Retinal pigment epithelial cell (primary cell): ENCODE results near the gene MRPS10.

Experiments used
- DNase-seq: peaks from one replicate; pipeline ENCODE4 v3.0.0-alpha.2; 2010; ENCODE audit warnings: low read depth
- H3K4me3 ChIP-seq: 2 replicates; pipeline ENCODE4 v1.5.1; 2011; ENCODE audit warnings: mild to moderate bottlenecking, low read length, control low read depth, moderate library complexity
- TF ChIP-seq, protein P1 (sequence below): conservative IDR thresholded peaks from 2 replicates; pipeline ENCODE4 v1.5.1; 2011; ENCODE audit warnings: low read depth, low read length, control low read depth, inconsistent platforms

MRPS10 gene

DNA sequence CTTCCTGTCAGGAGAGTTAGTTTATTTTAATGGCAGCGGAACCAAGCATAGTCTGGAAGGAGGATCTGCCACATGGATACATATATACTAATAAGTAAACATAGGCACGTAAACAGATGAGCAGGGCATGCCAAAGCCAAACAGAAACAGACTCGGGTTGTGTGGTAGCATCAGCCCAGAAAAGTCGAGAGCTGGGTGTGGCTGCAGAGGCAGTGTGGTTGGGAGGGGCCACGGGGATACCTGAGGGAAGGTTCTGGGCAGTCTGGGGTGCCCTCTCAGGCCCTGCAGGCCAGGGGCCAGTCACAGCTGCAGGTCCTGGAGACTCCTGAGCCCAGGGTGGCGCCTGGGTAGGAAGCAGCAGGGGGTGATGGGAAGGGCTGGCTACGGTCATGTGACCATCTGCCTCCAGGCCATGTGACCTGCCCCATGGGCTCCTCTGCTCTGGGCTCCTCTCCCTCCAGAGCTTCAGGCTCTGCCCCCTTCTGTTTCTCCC is 42.8 kb upstream of the MRPS10 start:
- H3K4me3 ChIP-seq, result no peak overlapping the region
- DNase-seq, result no peak
- TF ChIP-seq, protein P1, sequence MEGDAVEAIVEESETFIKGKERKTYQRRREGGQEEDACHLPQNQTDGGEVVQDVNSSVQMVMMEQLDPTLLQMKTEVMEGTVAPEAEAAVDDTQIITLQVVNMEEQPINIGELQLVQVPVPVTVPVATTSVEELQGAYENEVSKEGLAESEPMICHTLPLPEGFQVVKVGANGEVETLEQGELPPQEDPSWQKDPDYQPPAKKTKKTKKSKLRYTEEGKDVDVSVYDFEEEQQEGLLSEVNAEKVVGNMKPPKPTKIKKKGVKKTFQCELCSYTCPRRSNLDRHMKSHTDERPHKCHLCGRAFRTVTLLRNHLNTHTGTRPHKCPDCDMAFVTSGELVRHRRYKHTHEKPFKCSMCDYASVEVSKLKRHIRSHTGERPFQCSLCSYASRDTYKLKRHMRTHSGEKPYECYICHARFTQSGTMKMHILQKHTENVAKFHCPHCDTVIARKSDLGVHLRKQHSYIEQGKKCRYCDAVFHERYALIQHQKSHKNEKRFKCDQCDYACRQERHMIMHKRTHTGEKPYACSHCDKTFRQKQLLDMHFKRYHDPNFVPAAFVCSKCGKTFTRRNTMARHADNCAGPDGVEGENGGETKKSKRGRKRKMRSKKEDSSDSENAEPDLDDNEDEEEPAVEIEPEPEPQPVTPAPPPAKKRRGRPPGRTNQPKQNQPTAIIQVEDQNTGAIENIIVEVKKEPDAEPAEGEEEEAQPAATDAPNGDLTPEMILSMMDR, result peak; percentile 14

DNA sequence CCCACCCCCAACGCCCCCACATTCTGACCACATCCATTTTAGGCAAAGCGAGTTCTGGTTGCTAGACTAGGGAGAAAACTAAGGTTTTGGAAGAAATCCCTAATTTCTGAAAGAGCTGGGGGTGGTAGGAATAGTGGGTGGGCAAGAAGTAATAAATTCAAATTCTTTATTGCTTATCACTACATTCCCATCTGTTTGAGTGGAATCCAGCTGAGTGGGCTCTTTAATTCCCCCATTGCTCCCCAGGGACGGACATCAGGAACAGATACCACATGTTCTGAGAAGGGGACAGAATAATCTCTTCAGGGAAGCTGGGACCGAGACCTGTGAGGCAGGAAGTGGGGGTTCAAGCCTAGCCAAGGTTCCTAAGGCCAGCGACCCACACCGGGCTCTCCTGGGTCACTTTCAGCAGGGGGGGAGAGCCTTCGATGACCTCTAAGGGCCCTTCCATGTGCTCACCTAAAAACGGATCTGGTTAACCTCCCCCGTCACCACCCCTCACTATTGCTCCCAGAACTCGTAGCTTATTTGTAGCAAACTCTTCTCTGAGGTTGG is 42.3 kb upstream of the MRPS10 start:
- DNase-seq, result no peak
- no peak overlapping the region for H3K4me3 ChIP-seq
- TF ChIP-seq, protein P1, result no peak

DNA sequence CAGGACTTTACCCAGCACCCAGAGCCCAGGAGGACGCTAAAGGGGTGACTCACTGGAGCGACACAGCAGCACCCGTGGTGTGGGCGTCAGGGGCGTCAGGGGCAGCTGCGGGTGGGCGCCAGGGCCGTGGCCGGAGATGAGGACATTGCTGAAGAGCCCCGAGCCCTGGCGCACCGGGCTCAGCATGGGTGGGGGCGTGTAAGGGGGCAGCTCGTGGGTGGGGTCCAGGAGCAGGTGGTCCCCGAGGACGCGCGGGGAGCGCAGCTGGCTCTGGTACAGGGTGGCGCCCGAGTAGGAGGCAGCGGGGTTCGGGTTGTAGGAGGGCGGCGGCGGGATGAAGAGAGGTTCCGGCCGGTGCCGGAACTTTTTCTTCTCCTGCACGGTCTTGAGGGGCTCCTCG is 41.6 kb upstream of the MRPS10 start:
- TF ChIP-seq, protein P1, result no peak
- H3K4me3 ChIP-seq, result no peak overlapping the region
- no peak for DNase-seq

DNA sequence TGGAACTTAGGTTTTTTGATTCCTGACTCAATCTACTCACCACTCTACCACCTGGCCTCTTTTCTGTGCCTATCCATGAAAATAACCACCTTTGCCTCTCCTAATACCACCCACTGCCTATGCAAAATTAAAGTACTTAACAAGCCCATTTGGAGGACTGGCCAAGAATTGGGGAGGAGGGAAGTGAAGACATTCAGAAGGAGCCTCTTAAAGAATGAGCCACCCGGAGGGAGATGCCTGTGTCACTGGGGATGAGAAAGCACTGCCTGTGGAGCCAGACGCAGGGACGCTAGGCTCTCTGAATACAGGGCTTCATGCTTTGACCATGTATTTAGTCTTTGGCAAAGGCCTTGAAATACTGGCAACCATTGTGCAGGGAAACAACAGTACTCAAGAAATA is 40.0 kb upstream of the MRPS10 start:
- no peak overlapping the region for H3K4me3 ChIP-seq
- TF ChIP-seq, protein P1, result no peak
- DNase-seq, result no peak

DNA sequence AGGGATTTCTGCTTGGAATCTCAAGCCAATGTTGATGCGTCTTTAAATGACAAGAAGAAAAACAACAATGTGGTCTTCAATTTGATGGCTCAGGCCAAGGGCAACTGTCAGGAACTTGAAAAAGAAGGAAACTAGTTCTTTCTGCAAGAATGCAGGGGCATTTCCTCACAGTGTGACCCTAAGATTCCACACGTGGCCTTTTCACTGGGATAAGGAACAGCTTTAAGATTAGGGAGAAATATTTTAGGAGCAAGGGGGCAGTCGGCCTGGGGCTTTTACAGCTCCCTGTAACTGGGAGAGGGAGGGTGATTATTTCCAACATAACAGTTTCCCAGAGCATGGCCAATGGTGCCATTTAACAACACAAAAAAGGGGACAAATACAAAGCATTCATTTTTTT is 39.4 kb upstream of the MRPS10 start:
- DNase-seq, result no peak
- H3K4me3 ChIP-seq, result no peak overlapping the region
- TF ChIP-seq, protein P1, result no peak

DNA sequence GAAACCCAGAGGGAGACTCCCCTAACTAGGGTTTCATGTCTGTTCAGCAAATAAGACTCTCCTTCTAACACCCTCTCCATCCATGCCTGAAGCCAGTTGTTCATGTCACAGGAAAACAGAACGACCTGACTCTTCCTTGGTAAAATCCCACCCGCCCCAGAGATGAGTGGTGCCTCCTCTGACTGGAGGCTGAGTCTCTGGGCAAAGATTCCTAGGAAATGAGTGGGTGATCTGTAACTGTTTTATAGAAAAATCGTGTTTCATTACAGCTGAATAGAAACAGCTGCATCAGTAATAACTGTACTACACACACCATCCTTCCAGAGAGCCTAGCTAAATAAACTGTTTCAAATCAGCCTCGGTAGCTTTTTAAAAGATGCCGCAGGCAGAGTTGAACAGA is 37.4 kb upstream of the MRPS10 start:
- H3K4me3 ChIP-seq, result no peak overlapping the region
- no peak for DNase-seq
- TF ChIP-seq, protein P1, result no peak

DNA sequence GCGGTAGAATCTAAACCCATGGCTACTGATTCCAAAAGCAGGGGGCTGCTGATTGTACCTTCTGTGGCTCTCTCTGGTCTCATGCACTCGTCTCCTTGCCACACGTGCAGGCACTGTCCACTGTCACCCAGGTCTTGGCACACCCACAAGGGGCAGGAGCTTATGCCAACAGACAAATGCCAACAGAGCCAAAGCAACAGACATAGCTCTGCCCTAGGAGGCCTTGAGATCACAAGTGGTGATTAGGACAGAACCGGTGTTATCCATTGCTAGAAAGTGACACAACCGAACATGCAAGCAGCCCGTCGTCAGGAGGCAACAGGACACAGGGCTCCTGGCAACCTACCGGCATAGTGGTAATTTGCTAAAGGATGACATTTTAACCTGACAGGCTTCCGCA is 36.8 kb upstream of the MRPS10 start:
- TF ChIP-seq, protein P1, result no peak
- DNase-seq, result no peak
- H3K4me3 ChIP-seq, result no peak overlapping the region
